GM21786 (cell line): Measurements from ENCODE around the gene CLSTN1.
"Not testable (repeated sequence)": the region's sequence is repeated elsewhere in the genome, so short reads cannot be mapped to it uniquely, and the experiment has no call there.

Experiments
- ATAC-seq: cut with Tn5 transposase; IDR thresholded peaks from one replicate; pipeline ENCODE4 v1.9.1; 2021; ENCODE audit not compliant: unreplicated experiment

CLSTN1 gene

GRCh38 chr1:9766759-9767442 lies 56.9 kb downstream of the CLSTN1 start:
- ATAC-seq = no peak

- no peak for ATAC-seq
These were observed 59.2 kb downstream of the CLSTN1 start for GRCh38 chr1:9764550-9764949.

GRCh38 chr1:9763914-9764313 lies 59.9 kb downstream of the CLSTN1 start:
- ATAC-seq = no peak

- not testable (repeated sequence) for ATAC-seq
These were observed 61.3 kb downstream of the CLSTN1 start for GRCh38 chr1:9762446-9762845.

GRCh38 chr1:9761855-9762254 lies 61.9 kb downstream of the CLSTN1 start:
- ATAC-seq = no peak

- ATAC-seq = no peak
These were observed 62.9 kb downstream of the CLSTN1 start for GRCh38 chr1:9760824-9761223.

- ATAC-seq = no peak
These were observed 63.8 kb downstream of the CLSTN1 start for GRCh38 chr1:9759939-9760338.

- no peak for ATAC-seq
These were observed 65.1 kb downstream of the CLSTN1 start for GRCh38 chr1:9758559-9759121.

- ATAC-seq = no peak
These were observed 68.2 kb downstream of the CLSTN1 start for GRCh38 chr1:9755441-9755995.

- no peak for ATAC-seq
These were observed 70.6 kb downstream of the CLSTN1 start for GRCh38 chr1:9753121-9753531.

- no peak for ATAC-seq
These were observed 71.8 kb downstream of the CLSTN1 start for GRCh38 chr1:9751971-9752370.

- no peak for ATAC-seq
These were observed 74.4 kb downstream of the CLSTN1 start for GRCh38 chr1:9749361-9749760.

- ATAC-seq = not testable (repeated sequence)
These were observed 75.4 kb downstream of the CLSTN1 start for GRCh38 chr1:9748391-9748790.

- ATAC-seq = no peak
These were observed 77.1 kb downstream of the CLSTN1 start for GRCh38 chr1:9746651-9747050.

GRCh38 chr1:9746211-9746610 lies 77.6 kb downstream of the CLSTN1 start:
- no peak for ATAC-seq

- ATAC-seq = no peak
These were observed 79.5 kb downstream of the CLSTN1 start for GRCh38 chr1:9744106-9744799.

- ATAC-seq = no peak
These were observed 86.1 kb downstream of the CLSTN1 start for GRCh38 chr1:9737671-9738070.

GRCh38 chr1:9737057-9737456 lies 86.7 kb downstream of the CLSTN1 start:
- ATAC-seq = no peak

GRCh38 chr1:9736241-9736640 lies 87.5 kb downstream of the CLSTN1 start:
- ATAC-seq = no peak

- ATAC-seq = no peak
These were observed 88.0 kb downstream of the CLSTN1 start for GRCh38 chr1:9735800-9736199.

- ATAC-seq = no peak
These were observed 90.5 kb downstream of the CLSTN1 start for GRCh38 chr1:9733160-9733789.
